Panc1 (cell line): ENCODE results near the gene FAM241B.

Experiments
- CTCF ChIP-seq: fragments of 450-650 bp; IDR thresholded peaks from 2 replicates; pipeline ENCODE4 v1.5.1; 2017; ENCODE audit warnings: mild to moderate bottlenecking
- POLR2AphosphoS5 ChIP-seq: IDR thresholded peaks from 2 replicates; pipeline ENCODE4 v1.6.1; 2012; ENCODE audit warnings: mild to moderate bottlenecking, low read depth, low read length, moderate library complexity
- SIN3A ChIP-seq: IDR thresholded peaks from 2 replicates; pipeline ENCODE4 v1.6.1; 2012; ENCODE audit warnings: low read depth, mild to moderate bottlenecking, low read length, moderate library complexity, borderline replicate concordance; ENCODE audit not compliant: insufficient read depth
- TCF7L2 ChIP-seq: IDR thresholded peaks from 2 replicates; pipeline ENCODE4 v1.6.1; 2011; ENCODE audit warnings: mild to moderate bottlenecking, low read depth, low read length, inconsistent platforms
- TF ChIP-seq, protein P1 (sequence below), 2 experiments: IDR thresholded peaks; 2 replicates each; pipeline ENCODE4 v1.6.1; 2011 to 2012; ENCODE audit warnings: low read depth in 2 of 2, control low read depth in 1 of 2, low read length in 1 of 2, mild to moderate bottlenecking in 1 of 2, moderate library complexity in 1 of 2; ENCODE audit not compliant: insufficient read depth in 1 of 2

DNA sequence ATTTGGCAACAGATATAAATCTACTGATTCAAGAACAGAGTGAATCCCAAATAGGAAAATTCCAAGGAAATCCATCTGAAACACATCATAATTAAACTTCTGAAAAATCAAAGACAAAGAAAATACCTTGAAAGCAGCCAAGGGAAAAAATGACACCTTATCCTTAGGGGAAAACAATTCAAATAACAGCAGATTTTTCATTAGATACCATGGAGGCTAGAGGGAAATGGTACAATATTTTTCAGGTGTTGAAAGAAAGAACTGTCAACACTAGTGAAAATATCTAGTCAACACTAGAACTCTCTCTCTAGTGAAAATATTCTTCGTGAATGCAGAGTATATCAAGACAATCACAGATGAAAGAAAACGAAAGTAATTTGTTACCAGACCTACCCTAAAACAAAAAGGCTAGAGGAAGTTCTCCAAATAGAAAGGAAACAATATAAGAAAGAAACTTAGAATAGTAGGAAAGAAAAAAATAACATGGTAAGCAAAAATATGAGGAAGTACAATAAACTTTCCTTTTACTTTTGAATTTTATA, 5.7 kb upstream of the FAM241B start:
- no peak for TF ChIP-seq CTCF
- TF ChIP-seq, protein P1, sequence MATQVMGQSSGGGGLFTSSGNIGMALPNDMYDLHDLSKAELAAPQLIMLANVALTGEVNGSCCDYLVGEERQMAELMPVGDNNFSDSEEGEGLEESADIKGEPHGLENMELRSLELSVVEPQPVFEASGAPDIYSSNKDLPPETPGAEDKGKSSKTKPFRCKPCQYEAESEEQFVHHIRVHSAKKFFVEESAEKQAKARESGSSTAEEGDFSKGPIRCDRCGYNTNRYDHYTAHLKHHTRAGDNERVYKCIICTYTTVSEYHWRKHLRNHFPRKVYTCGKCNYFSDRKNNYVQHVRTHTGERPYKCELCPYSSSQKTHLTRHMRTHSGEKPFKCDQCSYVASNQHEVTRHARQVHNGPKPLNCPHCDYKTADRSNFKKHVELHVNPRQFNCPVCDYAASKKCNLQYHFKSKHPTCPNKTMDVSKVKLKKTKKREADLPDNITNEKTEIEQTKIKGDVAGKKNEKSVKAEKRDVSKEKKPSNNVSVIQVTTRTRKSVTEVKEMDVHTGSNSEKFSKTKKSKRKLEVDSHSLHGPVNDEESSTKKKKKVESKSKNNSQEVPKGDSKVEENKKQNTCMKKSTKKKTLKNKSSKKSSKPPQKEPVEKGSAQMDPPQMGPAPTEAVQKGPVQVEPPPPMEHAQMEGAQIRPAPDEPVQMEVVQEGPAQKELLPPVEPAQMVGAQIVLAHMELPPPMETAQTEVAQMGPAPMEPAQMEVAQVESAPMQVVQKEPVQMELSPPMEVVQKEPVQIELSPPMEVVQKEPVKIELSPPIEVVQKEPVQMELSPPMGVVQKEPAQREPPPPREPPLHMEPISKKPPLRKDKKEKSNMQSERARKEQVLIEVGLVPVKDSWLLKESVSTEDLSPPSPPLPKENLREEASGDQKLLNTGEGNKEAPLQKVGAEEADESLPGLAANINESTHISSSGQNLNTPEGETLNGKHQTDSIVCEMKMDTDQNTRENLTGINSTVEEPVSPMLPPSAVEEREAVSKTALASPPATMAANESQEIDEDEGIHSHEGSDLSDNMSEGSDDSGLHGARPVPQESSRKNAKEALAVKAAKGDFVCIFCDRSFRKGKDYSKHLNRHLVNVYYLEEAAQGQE (IDR thresholded peaks at IDR 0.05; ENCODE audit: insufficient read depth in 1 of 2, low read depth in 2 of 2, low read length in 1 of 2) = no peak
- no peak for TF ChIP-seq TCF7L2
- no peak for TF ChIP-seq POLR2AphosphoS5
- TF ChIP-seq SIN3A = no peak
